ENCODE results near the gene ZNF592.

The ZNF592 gene

DNA sequence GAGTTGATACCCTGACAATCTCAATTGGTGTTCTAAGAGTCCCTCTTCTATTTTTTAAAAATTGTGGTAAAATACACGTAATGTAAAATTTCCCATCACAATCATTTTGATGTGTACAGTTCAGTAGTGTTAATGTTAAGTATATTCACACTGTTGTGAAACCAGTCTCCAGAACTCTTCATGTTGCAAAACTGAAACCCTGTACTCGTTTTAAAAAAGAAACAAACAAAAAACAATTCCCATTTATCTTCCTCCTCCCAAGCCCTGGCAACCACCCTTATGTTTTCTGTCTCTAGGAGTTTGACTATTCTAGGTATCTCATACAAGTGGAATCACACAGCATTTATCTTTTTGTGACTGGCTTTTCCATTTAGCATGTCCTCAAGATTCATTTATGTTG is 40.1 kb downstream of the ZNF592 start:
- TF ChIP-seq SNAI2 (CRISPR knock-in tag; IDR thresholded peaks at IDR 0.05): no peak
- no peak for TF ChIP-seq ZNF70 (CRISPR knock-in tag; IDR thresholded peaks at IDR 0.05)
- TF ChIP-seq GLIS3 (CRISPR knock-in tag; IDR thresholded peaks at IDR 0.05): no peak
- no peak for TF ChIP-seq RARB (CRISPR knock-in tag; IDR thresholded peaks at IDR 0.05)
- TF ChIP-seq, protein P1, sequence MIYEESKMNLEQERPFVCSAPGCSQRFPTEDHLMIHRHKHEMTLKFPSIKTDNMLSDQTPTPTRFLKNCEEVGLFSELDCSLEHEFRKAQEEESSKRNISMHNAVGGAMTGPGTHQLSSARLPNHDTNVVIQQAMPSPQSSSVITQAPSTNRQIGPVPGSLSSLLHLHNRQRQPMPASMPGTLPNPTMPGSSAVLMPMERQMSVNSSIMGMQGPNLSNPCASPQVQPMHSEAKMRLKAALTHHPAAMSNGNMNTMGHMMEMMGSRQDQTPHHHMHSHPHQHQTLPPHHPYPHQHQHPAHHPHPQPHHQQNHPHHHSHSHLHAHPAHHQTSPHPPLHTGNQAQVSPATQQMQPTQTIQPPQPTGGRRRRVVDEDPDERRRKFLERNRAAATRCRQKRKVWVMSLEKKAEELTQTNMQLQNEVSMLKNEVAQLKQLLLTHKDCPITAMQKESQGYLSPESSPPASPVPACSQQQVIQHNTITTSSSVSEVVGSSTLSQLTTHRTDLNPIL (CRISPR knock-in tag; IDR thresholded peaks at IDR 0.05; ENCODE audit: low read depth): no peak
- TF ChIP-seq BACH2 (CRISPR knock-in tag; IDR thresholded peaks at IDR 0.05; ENCODE audit: borderline replicate concordance): no peak
- TF ChIP-seq, protein P2, sequence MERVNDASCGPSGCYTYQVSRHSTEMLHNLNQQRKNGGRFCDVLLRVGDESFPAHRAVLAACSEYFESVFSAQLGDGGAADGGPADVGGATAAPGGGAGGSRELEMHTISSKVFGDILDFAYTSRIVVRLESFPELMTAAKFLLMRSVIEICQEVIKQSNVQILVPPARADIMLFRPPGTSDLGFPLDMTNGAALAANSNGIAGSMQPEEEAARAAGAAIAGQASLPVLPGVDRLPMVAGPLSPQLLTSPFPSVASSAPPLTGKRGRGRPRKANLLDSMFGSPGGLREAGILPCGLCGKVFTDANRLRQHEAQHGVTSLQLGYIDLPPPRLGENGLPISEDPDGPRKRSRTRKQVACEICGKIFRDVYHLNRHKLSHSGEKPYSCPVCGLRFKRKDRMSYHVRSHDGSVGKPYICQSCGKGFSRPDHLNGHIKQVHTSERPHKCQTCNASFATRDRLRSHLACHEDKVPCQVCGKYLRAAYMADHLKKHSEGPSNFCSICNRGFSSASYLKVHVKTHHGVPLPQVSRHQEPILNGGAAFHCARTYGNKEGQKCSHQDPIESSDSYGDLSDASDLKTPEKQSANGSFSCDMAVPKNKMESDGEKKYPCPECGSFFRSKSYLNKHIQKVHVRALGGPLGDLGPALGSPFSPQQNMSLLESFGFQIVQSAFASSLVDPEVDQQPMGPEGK (CRISPR knock-in tag; IDR thresholded peaks at IDR 0.05; ENCODE audit: borderline replicate concordance): no peak
- TF ChIP-seq ZFP30 (CRISPR knock-in tag; IDR thresholded peaks at IDR 0.05): no peak
- no peak for TF ChIP-seq ZNF8 (CRISPR knock-in tag; IDR thresholded peaks at IDR 0.05)
- TF ChIP-seq ZFP3 (CRISPR knock-in tag; IDR thresholded peaks at IDR 0.05): no peak
- ATAC-seq: no peak

DNA sequence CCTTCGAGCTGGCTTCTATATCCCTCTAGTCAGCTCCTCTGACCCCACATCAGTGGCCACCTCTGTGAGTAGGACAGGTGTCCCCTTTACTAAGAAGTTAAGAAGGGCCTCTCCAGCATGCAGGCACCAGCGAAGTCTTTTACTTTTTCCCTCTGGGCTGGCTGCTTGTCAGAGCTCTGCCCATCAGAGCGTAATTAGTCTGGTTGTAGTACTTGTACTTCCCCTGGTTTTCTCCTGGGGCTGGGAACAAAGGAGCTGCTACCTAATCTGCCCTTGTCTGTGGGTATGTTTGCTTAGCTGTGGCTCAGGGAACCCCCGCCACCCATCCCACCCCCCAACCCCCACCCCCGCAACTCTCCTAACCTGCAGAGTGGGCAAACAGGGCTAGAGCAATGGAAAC is 41.4 kb downstream of the ZNF592 start:
- ATAC-seq: no peak
- TF ChIP-seq ISL1 (CRISPR knock-in tag; IDR thresholded peaks at IDR 0.05): no peak
- no peak for TF ChIP-seq ARNTL (CRISPR knock-in tag; IDR thresholded peaks at IDR 0.05; ENCODE audit: borderline replicate concordance, low read depth)
- no peak for TF ChIP-seq ZFP30 (CRISPR knock-in tag; IDR thresholded peaks at IDR 0.05)
- no peak for TF ChIP-seq ZNF70 (CRISPR knock-in tag; IDR thresholded peaks at IDR 0.05)
- TF ChIP-seq, protein P2 (CRISPR knock-in tag; IDR thresholded peaks at IDR 0.05; ENCODE audit: borderline replicate concordance): no peak
- TF ChIP-seq RARB (CRISPR knock-in tag; IDR thresholded peaks at IDR 0.05): no peak
- TF ChIP-seq, protein P1 (CRISPR knock-in tag; IDR thresholded peaks at IDR 0.05; ENCODE audit: low read depth): no peak
- no peak for TF ChIP-seq ZFP3 (CRISPR knock-in tag; IDR thresholded peaks at IDR 0.05)
- TF ChIP-seq ZNF8 (CRISPR knock-in tag; IDR thresholded peaks at IDR 0.05): no peak
- no peak for TF ChIP-seq TOX (CRISPR knock-in tag; IDR thresholded peaks at IDR 0.05; ENCODE audit: borderline replicate concordance)
- TF ChIP-seq ESRRG (CRISPR knock-in tag; IDR thresholded peaks at IDR 0.05): no peak
- TF ChIP-seq ZNF565 (CRISPR knock-in tag; conservative IDR thresholded peaks at IDR 0.05; ENCODE audit: low read depth): no peak
- TF ChIP-seq OSR1 (CRISPR knock-in tag; IDR thresholded peaks at IDR 0.05): no peak
- no peak for TF ChIP-seq BACH2 (CRISPR knock-in tag; IDR thresholded peaks at IDR 0.05; ENCODE audit: borderline replicate concordance)
- TF ChIP-seq ZC3H10 (CRISPR knock-in tag; IDR thresholded peaks at IDR 0.05): no peak
- TF ChIP-seq, protein P3, sequence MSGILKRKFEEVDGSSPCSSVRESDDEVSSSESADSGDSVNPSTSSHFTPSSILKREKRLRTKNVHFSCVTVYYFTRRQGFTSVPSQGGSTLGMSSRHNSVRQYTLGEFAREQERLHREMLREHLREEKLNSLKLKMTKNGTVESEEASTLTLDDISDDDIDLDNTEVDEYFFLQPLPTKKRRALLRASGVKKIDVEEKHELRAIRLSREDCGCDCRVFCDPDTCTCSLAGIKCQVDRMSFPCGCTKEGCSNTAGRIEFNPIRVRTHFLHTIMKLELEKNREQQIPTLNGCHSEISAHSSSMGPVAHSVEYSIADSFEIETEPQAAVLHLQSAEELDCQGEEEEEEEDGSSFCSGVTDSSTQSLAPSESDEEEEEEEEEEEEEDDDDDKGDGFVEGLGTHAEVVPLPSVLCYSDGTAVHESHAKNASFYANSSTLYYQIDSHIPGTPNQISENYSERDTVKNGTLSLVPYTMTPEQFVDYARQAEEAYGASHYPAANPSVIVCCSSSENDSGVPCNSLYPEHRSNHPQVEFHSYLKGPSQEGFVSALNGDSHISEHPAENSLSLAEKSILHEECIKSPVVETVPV (CRISPR knock-in tag; IDR thresholded peaks at IDR 0.05): no peak
- TF ChIP-seq, protein P4, sequence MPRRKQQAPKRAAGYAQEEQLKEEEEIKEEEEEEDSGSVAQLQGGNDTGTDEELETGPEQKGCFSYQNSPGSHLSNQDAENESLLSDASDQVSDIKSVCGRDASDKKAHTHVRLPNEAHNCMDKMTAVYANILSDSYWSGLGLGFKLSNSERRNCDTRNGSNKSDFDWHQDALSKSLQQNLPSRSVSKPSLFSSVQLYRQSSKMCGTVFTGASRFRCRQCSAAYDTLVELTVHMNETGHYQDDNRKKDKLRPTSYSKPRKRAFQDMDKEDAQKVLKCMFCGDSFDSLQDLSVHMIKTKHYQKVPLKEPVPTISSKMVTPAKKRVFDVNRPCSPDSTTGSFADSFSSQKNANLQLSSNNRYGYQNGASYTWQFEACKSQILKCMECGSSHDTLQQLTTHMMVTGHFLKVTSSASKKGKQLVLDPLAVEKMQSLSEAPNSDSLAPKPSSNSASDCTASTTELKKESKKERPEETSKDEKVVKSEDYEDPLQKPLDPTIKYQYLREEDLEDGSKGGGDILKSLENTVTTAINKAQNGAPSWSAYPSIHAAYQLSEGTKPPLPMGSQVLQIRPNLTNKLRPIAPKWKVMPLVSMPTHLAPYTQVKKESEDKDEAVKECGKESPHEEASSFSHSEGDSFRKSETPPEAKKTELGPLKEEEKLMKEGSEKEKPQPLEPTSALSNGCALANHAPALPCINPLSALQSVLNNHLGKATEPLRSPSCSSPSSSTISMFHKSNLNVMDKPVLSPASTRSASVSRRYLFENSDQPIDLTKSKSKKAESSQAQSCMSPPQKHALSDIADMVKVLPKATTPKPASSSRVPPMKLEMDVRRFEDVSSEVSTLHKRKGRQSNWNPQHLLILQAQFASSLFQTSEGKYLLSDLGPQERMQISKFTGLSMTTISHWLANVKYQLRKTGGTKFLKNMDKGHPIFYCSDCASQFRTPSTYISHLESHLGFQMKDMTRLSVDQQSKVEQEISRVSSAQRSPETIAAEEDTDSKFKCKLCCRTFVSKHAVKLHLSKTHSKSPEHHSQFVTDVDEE (CRISPR knock-in tag; IDR thresholded peaks at IDR 0.05): no peak

DNA sequence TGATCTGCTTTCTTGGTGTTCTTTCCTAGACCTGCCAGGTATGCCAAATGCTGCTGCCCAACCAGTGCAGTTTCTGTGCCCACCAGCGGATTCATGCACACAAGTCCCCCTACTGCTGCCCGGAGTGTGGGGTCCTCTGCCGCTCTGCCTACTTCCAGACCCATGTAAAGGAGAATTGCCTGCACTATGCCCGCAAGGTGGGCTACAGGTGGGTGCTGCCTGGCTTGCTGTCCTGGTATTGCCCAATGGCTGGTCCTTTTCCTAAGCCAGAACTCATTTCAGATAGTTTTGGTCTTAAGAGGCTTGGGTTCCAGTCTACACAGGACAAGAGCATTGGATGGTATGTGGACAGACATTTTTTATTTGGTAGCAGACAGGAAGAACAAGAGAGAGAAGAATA is 42.3 kb downstream of the ZNF592 start:
- no peak for ATAC-seq
- TF ChIP-seq, protein P4 (CRISPR knock-in tag; IDR thresholded peaks at IDR 0.05): no peak
- TF ChIP-seq OSR1 (CRISPR knock-in tag; IDR thresholded peaks at IDR 0.05) (no peak), ARNTL (CRISPR knock-in tag; IDR thresholded peaks at IDR 0.05; ENCODE audit: borderline replicate concordance, low read depth) (no peak), ZNF565 (CRISPR knock-in tag; conservative IDR thresholded peaks at IDR 0.05; ENCODE audit: low read depth) (no peak), ESRRG (CRISPR knock-in tag; IDR thresholded peaks at IDR 0.05) (no peak), PPARA (CRISPR knock-in tag; IDR thresholded peaks at IDR 0.05; ENCODE audit: borderline replicate concordance) (no peak), CSDC2 (CRISPR knock-in tag; IDR thresholded peaks at IDR 0.05) (no peak), BACH2 (CRISPR knock-in tag; IDR thresholded peaks at IDR 0.05; ENCODE audit: borderline replicate concordance) (no peak), ZNF8 (CRISPR knock-in tag; IDR thresholded peaks at IDR 0.05) (no peak), SNAI2 (CRISPR knock-in tag; IDR thresholded peaks at IDR 0.05) (no peak)
- TF ChIP-seq, protein P2 (CRISPR knock-in tag; IDR thresholded peaks at IDR 0.05; ENCODE audit: borderline replicate concordance): no peak
